Endothelial cell of umbilical vein (primary cell): ENCODE measurements around the gene THY1. TPM values are rescaled to one million over a fixed set of nuclear protein-coding genes. Genes with fewer than 3 reads are reported as not detected.
"Not testable (repeated sequence)": the region's sequence is repeated elsewhere in the genome, so short reads cannot be mapped to it uniquely, and the experiment has no call there.

Experiments used
- BruUV-seq: library from RNA; stranded (reverse); fragments of 400-500 nt; replicated peaks from 2 replicates; lab custom pipeline; 2021; lab: Mats Ljungman, UMichigan
- CTCF ChIA-PET: fragments of 300-600, 350-600 bp; sonication (Branson Sonifier 250); formaldehyde crosslinking; loops from one replicate; lab custom pipeline; 2021; ENCODE audit warnings: antibody characterized with exemption, inconsistent platforms; lab: Charles Lee
- POLR2A ChIA-PET: fragments of 300-600, 350-600 bp; sonication (Branson Sonifier 250); formaldehyde crosslinking; loops from one replicate; lab custom pipeline; 2021; ENCODE audit warnings: antibody characterized with exemption, inconsistent platforms; lab: Charles Lee
- DNase-seq: peaks from one replicate; pipeline ENCODE4 v3.0.0-alpha.2; 2011; ENCODE audit warnings: low read depth, low spot score
- FAIRE-seq: peaks from 2 replicates; lab custom pipeline; 2011; peaks lifted over from hg19 to GRCh38; lab: Jason Lieb, UNC
- H2AFZ ChIP-seq: 2 replicates; pipeline ENCODE4 v1.6.0; 2012; ENCODE audit warnings: low read depth, low read length, control low read depth, inconsistent platforms
- H3K27ac ChIP-seq: 2 replicates; pipeline ENCODE4 v1.5.1; 2011; ENCODE audit warnings: low read depth, mild to moderate bottlenecking, control low read depth, low read length, moderate library complexity; ENCODE audit not compliant: insufficient read depth
- H3K27me3 ChIP-seq, 2 experiments: 2 replicates each; pipeline versions ENCODE4 v1.6.0 to v1.6.1; 2011; ENCODE audit warnings: low read length in 2 of 2, mixed read lengths in 1 of 2; ENCODE audit not compliant: control insufficient read depth in 2 of 2, insufficient read depth in 2 of 2
- H3K36me3 ChIP-seq, 2 experiments: 2 replicates in 1 of 2; 3 replicates in 1 of 2; pipeline ENCODE4 v1.5.1; 2011; ENCODE audit warnings: low read length in 2 of 2, mild to moderate bottlenecking in 1 of 2, moderate library complexity in 1 of 2; ENCODE audit not compliant: control insufficient read depth in 2 of 2, insufficient read depth in 2 of 2; ENCODE audit errors: extremely low read depth in 1 of 2
- H3K4me1 ChIP-seq: 3 replicates; pipeline ENCODE4 v1.5.1; 2011; ENCODE audit warnings: mild to moderate bottlenecking, low read length; ENCODE audit not compliant: control insufficient read depth, insufficient read depth; ENCODE audit errors: extremely low read depth
- H3K4me2 ChIP-seq: 2 replicates; pipeline ENCODE4 v1.6.1; 2011; ENCODE audit warnings: low read length, control low read depth, mixed read lengths; ENCODE audit not compliant: insufficient read depth
- H3K4me3 ChIP-seq, 3 experiments: fragments of 200-600 bp in 1 of 3; sonication (generic), shearing (Covaris generic) in 1 of 3; replicated peaks in 1 of 3; 2 replicates each; pipeline ENCODE4 v1.5.1; 2011 to 2016; ENCODE audit warnings: control low read depth in 3 of 3, low read length in 3 of 3, mild to moderate bottlenecking in 2 of 3, inconsistent platforms in 1 of 3, low read depth in 1 of 3, moderate library complexity in 1 of 3; ENCODE audit not compliant: insufficient read depth in 1 of 3
- H3K79me2 ChIP-seq: 2 replicates; pipeline ENCODE4 v1.6.0; 2012; ENCODE audit warnings: low read length, inconsistent platforms; ENCODE audit not compliant: control insufficient read depth, insufficient read depth
- H3K9ac ChIP-seq: replicated peaks from 2 replicates; pipeline ENCODE3; 2011; ENCODE audit warnings: low read length, control low read depth; ENCODE audit not compliant: insufficient read depth; ENCODE audit errors: extremely low read depth
- H3K9me1 ChIP-seq: replicated peaks from 3 replicates; pipeline ENCODE4 v1.6.0; 2011; ENCODE audit warnings: mild to moderate bottlenecking, low read length; ENCODE audit not compliant: control insufficient read depth, insufficient read depth; ENCODE audit errors: extremely low read depth
- H3K9me3 ChIP-seq: replicated peaks from 2 replicates; pipeline ENCODE4 v1.5.1; 2012; ENCODE audit warnings: low read length, inconsistent platforms; ENCODE audit not compliant: control insufficient read depth, insufficient read depth
- H4K20me1 ChIP-seq: replicated peaks from 2 replicates; pipeline ENCODE3; 2011; ENCODE audit warnings: mild to moderate bottlenecking, low read length; ENCODE audit not compliant: control insufficient read depth, insufficient read depth; ENCODE audit errors: extremely low read depth
- CTCF ChIP-seq, 2 donors: IDR thresholded peaks; 1 replicate in 1 of 2; 2 replicates in 1 of 2; pipeline ENCODE4 v1.5.1; 2011; ENCODE audit warnings: low read length in 2 of 2, mild to moderate bottlenecking in 2 of 2, moderate library complexity in 2 of 2, control low read depth in 1 of 2, inconsistent platforms in 1 of 2, low read depth in 1 of 2; ENCODE audit not compliant: insufficient read depth in 1 of 2; ENCODE audit errors: extremely low read depth in 1 of 2
- EZH2 ChIP-seq: IDR thresholded peaks from 2 replicates; pipeline ENCODE4 v1.6.1; 2012; ENCODE audit warnings: borderline replicate concordance, low read depth, mild to moderate bottlenecking, moderate library complexity, low read length, inconsistent platforms; ENCODE audit not compliant: severe bottlenecking
- FOS ChIP-seq: IDR thresholded peaks from 2 replicates; pipeline ENCODE4 v1.6.1; 2011; ENCODE audit warnings: mild to moderate bottlenecking, low read length, moderate library complexity, borderline replicate concordance; ENCODE audit not compliant: insufficient read depth
- GATA2 ChIP-seq: IDR thresholded peaks from 2 replicates; pipeline ENCODE4 v1.7.0; 2011; ENCODE audit warnings: low read depth, mild to moderate bottlenecking, moderate library complexity, mixed read lengths, low read length; ENCODE audit not compliant: insufficient read length, insufficient read depth
- JUN ChIP-seq: IDR thresholded peaks from 2 replicates; pipeline ENCODE4 v1.6.1; 2011; ENCODE audit warnings: borderline replicate concordance, low read depth; ENCODE audit not compliant: insufficient read length, insufficient read depth
- MAX ChIP-seq: IDR thresholded peaks from 2 replicates; pipeline ENCODE4 v1.6.1; 2011; ENCODE audit not compliant: insufficient read depth, insufficient read length
- MYC ChIP-seq: IDR thresholded peaks from one replicate; pipeline ENCODE4 v1.6.1; 2011; ENCODE audit warnings: mild to moderate bottlenecking, low read depth, low read length
- POLR2A ChIP-seq: IDR thresholded peaks from 2 replicates; pipeline ENCODE4 v1.6.1; 2012; ENCODE audit warnings: low read depth, mild to moderate bottlenecking, control low read depth, low read length
- POLR2AphosphoS5 ChIP-seq: IDR thresholded peaks from 2 replicates; pipeline ENCODE4 v1.6.1; 2012; ENCODE audit warnings: low read depth, mild to moderate bottlenecking, control low read depth, low read length, moderate library complexity; ENCODE audit not compliant: insufficient read depth
- dilution Hi-C: fragments of 300-500 bp; cut with MboI; formaldehyde crosslinking; loops from one replicate; pipeline ENCODE4 v1.15.0; 2019; ENCODE audit warnings: low sequenced_read_pairs; ENCODE audit not compliant: extremely low pct_ligation_motif_present
- intact Hi-C: fragments of 100-400 bp; cut with micrococcal nuclease; formaldehyde crosslinking; loops from one replicate; pipeline ENCODE4 v1.10.0; 2022
- polyA plus RNA-seq, 4 experiments: library from polyadenylated mRNA; depleted of rRNA in 3 of 4; stranded (reverse) in 3 of 4; unstranded in 1 of 4; fragments of >200 nt; gene quantifications; 2 replicates each; pipeline versions ENCODE4 v1.2.1 to v1.2.3, GENCODE V29; 2011 to 2012; ENCODE audit warnings: missing spikeins in 1 of 4
- total RNA-seq: library from RNA; stranded (reverse); gene quantifications from 2 replicates; pipeline ENCODE4 v1.2.3, GENCODE V29; 2021

THY1 gene
- total and polyA plus RNA-seq, 2 donors (not counting 3 experiments of a cell fraction or from before 2014, with no cell fraction given): 0.75 to 1.4 TPM

GRCh38 chr11:119459293-119459976 is 36.5 kb upstream of the THY1 start:
- H3K4me2 ChIP-seq: no peak overlapping the region
- H3K4me1 ChIP-seq: no peaks in the 10 kb centered on the region
- dilution Hi-C loops (no loop called here), intact Hi-C loops (no loop called here)
- H3K4me3 ChIP-seq: no peak overlapping the region
- no peak overlapping the region for H2AFZ ChIP-seq
- H4K20me1 ChIP-seq: no peaks in the 10 kb centered on the region
- ChIA-PET POLR2A (no interaction called here), CTCF (no interaction called here)
- H3K36me3 ChIP-seq: no peaks in the 10 kb centered on the region
- H3K9me3 ChIP-seq: no peaks in the 10 kb centered on the region
- no TSS peak for BruUV-seq
- DNase-seq: no peak
- H3K27me3 ChIP-seq: peaks cover 0 to 2% of the 10 kb centered on the region in 2 experiments
- FAIRE-seq: no peak
- H3K79me2 ChIP-seq: no peaks in the 10 kb centered on the region
- H3K9ac ChIP-seq: no peak overlapping the region
- H3K27ac ChIP-seq: no peak overlapping the region
- TF ChIP-seq CTCF (IDR thresholded peaks at IDR 0.05; ENCODE audit: extremely low read depth in 1 of 2, insufficient read depth in 1 of 2, low read depth in 1 of 2, low read length in 2 of 2) (no peak), JUN (no peak), POLR2A (no peak), EZH2 (no peak), GATA2 (no peak), POLR2AphosphoS5 (no peak), MAX (no peak), FOS (no peak), MYC (no peak)
- H3K9me1 ChIP-seq: no peaks in the 10 kb centered on the region

GRCh38 chr11:119455708-119456107 is 32.7 kb upstream of the THY1 start:
- H3K9me3 ChIP-seq, H4K20me1 ChIP-seq, H3K36me3 ChIP-seq, dilution Hi-C loops, BruUV-seq, H3K27me3 ChIP-seq, POLR2A ChIA-PET, H3K9ac ChIP-seq, DNase-seq, H3K4me1 ChIP-seq, intact Hi-C loops, H2AFZ ChIP-seq, H3K9me1 ChIP-seq, FAIRE-seq, CTCF ChIA-PET, H3K27ac ChIP-seq, H3K4me3 ChIP-seq, H3K79me2 ChIP-seq, H3K4me2 ChIP-seq: not testable (repeated sequence)

- H3K4me3 ChIP-seq, H3K4me2 ChIP-seq, H3K9me1 ChIP-seq, BruUV-seq, H4K20me1 ChIP-seq, DNase-seq, H3K79me2 ChIP-seq, H3K4me1 ChIP-seq, H3K27me3 ChIP-seq, H3K36me3 ChIP-seq, intact Hi-C loops, POLR2A ChIA-PET, H2AFZ ChIP-seq, H3K9me3 ChIP-seq, H3K9ac ChIP-seq, CTCF ChIA-PET, FAIRE-seq, H3K27ac ChIP-seq, dilution Hi-C loops: not testable (repeated sequence)
These were observed 32.3 kb upstream of the THY1 start for GRCh38 chr11:119455241-119455640.
